ENCODE measurements around the gene MGAM2. TPM values are rescaled to one million over a fixed set of nuclear protein-coding genes. Genes with fewer than 3 reads are reported as not detected.

Gene MGAM2
- total and polyA plus RNA-seq, 2 donors (not counting 1 experiment from before 2014, with no cell fraction given), result not detected

GRCh38 chr7:142194201-142194600 lies 82.7 kb downstream of the MGAM2 start:
- Histone ChIP-seq H3K4me2 (replicated peaks; ENCODE audit: low read depth, low read length, poor library complexity, severe bottlenecking) (no peak overlapping the region), H3K27me3 (replicated peaks in 1 of 4; ENCODE audit: control extremely low read depth in 1 of 4, control insufficient read depth in 3 of 4, insufficient read depth in 4 of 4, low read length in 3 of 4) (no peaks in the 10 kb centered on the region), H3K9me3 (ENCODE audit: control extremely low read depth in 1 of 3, control insufficient read depth in 2 of 3, insufficient read depth in 1 of 3, low read length in 2 of 3) (peaks cover 0 to 4% (median 0%) of the 10 kb centered on the region in 3 donors), H4K20me1 (ENCODE audit: control insufficient read depth, insufficient read depth, low read length, poor library complexity, severe bottlenecking) (no peaks in the 10 kb centered on the region), H3K4me3 (ENCODE audit: control extremely low read depth in 1 of 5, extremely low read depth in 1 of 5, insufficient read depth in 1 of 5, low read depth in 2 of 5, low read length in 4 of 5) (no peak overlapping the region), H3K36me3 (replicated peaks in 1 of 2; ENCODE audit: control extremely low read depth in 1 of 2, control insufficient read depth in 1 of 2, extremely low read depth in 1 of 2, insufficient read depth in 2 of 2, low read length in 1 of 2) (no peaks in the 10 kb centered on the region), H2AFZ (ENCODE audit: insufficient read depth, low read depth, low read length, poor library complexity, severe bottlenecking) (no peak overlapping the region), H3K4me1 (ENCODE audit: control insufficient read depth in 2 of 2, insufficient read depth in 2 of 2, low read length in 2 of 2) (no peaks in the 10 kb centered on the region), H3K27ac (ENCODE audit: low read length in 2 of 2) (no peak overlapping the region), H3K79me2 (ENCODE audit: control insufficient read depth, insufficient read depth, low read length) (no peaks in the 10 kb centered on the region), H3K9ac (ENCODE audit: low read length) (no peak overlapping the region)
- Mint-ChIP-seq H3K4me1 (no peaks in the 10 kb centered on the region), H3K9me3 (ENCODE audit: insufficient read depth) (no peaks in the 10 kb centered on the region), H3K27ac (no peak overlapping the region), H3K4me3 (no peak overlapping the region), H3K27me3 (peaks cover 6% of the 10 kb centered on the region)
- no peak for DNase-seq
- TF ChIP-seq, protein P1, sequence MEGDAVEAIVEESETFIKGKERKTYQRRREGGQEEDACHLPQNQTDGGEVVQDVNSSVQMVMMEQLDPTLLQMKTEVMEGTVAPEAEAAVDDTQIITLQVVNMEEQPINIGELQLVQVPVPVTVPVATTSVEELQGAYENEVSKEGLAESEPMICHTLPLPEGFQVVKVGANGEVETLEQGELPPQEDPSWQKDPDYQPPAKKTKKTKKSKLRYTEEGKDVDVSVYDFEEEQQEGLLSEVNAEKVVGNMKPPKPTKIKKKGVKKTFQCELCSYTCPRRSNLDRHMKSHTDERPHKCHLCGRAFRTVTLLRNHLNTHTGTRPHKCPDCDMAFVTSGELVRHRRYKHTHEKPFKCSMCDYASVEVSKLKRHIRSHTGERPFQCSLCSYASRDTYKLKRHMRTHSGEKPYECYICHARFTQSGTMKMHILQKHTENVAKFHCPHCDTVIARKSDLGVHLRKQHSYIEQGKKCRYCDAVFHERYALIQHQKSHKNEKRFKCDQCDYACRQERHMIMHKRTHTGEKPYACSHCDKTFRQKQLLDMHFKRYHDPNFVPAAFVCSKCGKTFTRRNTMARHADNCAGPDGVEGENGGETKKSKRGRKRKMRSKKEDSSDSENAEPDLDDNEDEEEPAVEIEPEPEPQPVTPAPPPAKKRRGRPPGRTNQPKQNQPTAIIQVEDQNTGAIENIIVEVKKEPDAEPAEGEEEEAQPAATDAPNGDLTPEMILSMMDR (IDR thresholded peaks at IDR 0.05), result no peak
- no peak for TF ChIP-seq EZH2 (IDR thresholded peaks at IDR 0.05; ENCODE audit: borderline replicate concordance, insufficient read depth, low read depth, low read length, poor library complexity, severe bottlenecking)
- ChIA-PET CTCF (no interaction called here), POLR2A (no interaction called here)
- WGBS (ENCODE audit: insufficient coverage), result 90% methylated on average over 2 of the region's 4 CpGs
- ATAC-seq (ENCODE audit: low read depth), result no peak
- intact Hi-C loops (cut with micrococcal nuclease), result no loop called here

DNA sequence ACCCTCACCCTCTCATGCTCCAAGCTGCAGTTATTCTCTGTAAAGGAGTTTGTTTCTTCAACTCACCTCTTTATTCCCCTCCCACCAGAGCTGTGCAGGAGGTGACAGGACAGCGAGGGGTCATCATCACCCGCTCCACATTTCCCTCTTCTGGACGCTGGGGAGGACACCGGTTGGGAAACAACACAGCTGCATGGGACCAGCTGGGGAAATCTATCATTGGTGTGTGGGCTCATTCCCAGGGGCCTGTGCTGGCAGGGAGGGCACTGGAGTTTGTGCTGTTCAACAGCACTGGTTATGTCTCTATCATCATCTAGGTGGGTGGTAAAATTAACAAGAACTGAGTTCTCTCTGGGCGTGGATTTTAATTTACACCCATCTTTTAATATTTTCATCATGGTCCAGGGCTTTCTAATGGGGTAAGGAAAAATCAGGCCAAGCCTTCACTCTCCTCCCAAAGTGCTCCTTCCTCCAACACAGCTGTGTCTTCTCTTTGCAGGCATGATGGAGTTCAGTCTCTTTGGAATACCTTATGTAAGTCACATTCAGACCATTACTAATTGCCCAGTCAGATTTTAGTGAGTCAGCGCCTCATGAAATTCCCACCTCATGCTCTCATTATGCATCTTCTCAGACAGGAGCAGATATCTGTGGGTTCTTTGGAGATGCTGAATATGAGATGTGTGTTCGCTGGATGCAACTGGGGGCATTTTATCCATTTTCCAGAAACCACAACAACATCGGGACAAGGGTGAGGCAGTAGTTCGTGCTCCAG lies 84.7 kb downstream of the MGAM2 start:
- no peak overlapping the region for H3K9ac ChIP-seq (ENCODE audit: low read length)
- no peaks in the 10 kb centered on the region for H3K27me3 ChIP-seq (replicated peaks in 1 of 4; ENCODE audit: control extremely low read depth in 1 of 4, control insufficient read depth in 3 of 4, insufficient read depth in 4 of 4, low read length in 3 of 4)
- no peak for DNase-seq
- no peak overlapping the region for H2AFZ ChIP-seq (ENCODE audit: insufficient read depth, low read depth, low read length, poor library complexity, severe bottlenecking)
- H3K4me3 Mint-ChIP-seq, result no peak overlapping the region
- WGBS (ENCODE audit: insufficient coverage), result no CpG with 5 or more reads among the region's 9 CpGs
- TF ChIP-seq EZH2 (IDR thresholded peaks at IDR 0.05; ENCODE audit: borderline replicate concordance, insufficient read depth, low read depth, low read length, poor library complexity, severe bottlenecking), result no peak
- TF ChIP-seq, protein P1 (IDR thresholded peaks at IDR 0.05), result no peak
- H3K27me3 Mint-ChIP-seq, result peaks cover 3% of the 10 kb centered on the region
- H3K4me3 ChIP-seq (ENCODE audit: control extremely low read depth in 1 of 5, extremely low read depth in 1 of 5, insufficient read depth in 1 of 5, low read depth in 2 of 5, low read length in 4 of 5), result no peak overlapping the region
- intact Hi-C loops (cut with micrococcal nuclease), result no loop called here
- no peak overlapping the region for H3K27ac Mint-ChIP-seq
- H3K36me3 ChIP-seq (replicated peaks in 1 of 2; ENCODE audit: control extremely low read depth in 1 of 2, control insufficient read depth in 1 of 2, extremely low read depth in 1 of 2, insufficient read depth in 2 of 2, low read length in 1 of 2), result no peaks in the 10 kb centered on the region
- no peak overlapping the region for H3K27ac ChIP-seq (ENCODE audit: low read length in 2 of 2)
- H3K79me2 ChIP-seq (ENCODE audit: control insufficient read depth, insufficient read depth, low read length), result no peaks in the 10 kb centered on the region
- H3K9me3 ChIP-seq (ENCODE audit: control extremely low read depth in 1 of 3, control insufficient read depth in 2 of 3, insufficient read depth in 1 of 3, low read length in 2 of 3), result no peaks in the 10 kb centered on the region
- no peak overlapping the region for H3K4me2 ChIP-seq (replicated peaks; ENCODE audit: low read depth, low read length, poor library complexity, severe bottlenecking)
- CTCF ChIA-PET, result no interaction called here
- H3K4me1 Mint-ChIP-seq, result no peaks in the 10 kb centered on the region
- no peak for ATAC-seq (ENCODE audit: low read depth)
- no peaks in the 10 kb centered on the region for H3K4me1 ChIP-seq (ENCODE audit: control insufficient read depth in 2 of 2, insufficient read depth in 2 of 2, low read length in 2 of 2)
- no peaks in the 10 kb centered on the region for H3K9me3 Mint-ChIP-seq (ENCODE audit: insufficient read depth)
- H4K20me1 ChIP-seq (ENCODE audit: control insufficient read depth, insufficient read depth, low read length, poor library complexity, severe bottlenecking), result no peaks in the 10 kb centered on the region
- POLR2A ChIA-PET, result no interaction called here
